ENCODE data around the gene USP11. TPM values are rescaled to one million over a fixed set of nuclear protein-coding genes. Genes with fewer than 3 reads are reported as not detected.

USP11 gene
- total and polyA plus RNA-seq, 10 donors = 19.9 to 91.5 (median 58.7) TPM

DNA sequence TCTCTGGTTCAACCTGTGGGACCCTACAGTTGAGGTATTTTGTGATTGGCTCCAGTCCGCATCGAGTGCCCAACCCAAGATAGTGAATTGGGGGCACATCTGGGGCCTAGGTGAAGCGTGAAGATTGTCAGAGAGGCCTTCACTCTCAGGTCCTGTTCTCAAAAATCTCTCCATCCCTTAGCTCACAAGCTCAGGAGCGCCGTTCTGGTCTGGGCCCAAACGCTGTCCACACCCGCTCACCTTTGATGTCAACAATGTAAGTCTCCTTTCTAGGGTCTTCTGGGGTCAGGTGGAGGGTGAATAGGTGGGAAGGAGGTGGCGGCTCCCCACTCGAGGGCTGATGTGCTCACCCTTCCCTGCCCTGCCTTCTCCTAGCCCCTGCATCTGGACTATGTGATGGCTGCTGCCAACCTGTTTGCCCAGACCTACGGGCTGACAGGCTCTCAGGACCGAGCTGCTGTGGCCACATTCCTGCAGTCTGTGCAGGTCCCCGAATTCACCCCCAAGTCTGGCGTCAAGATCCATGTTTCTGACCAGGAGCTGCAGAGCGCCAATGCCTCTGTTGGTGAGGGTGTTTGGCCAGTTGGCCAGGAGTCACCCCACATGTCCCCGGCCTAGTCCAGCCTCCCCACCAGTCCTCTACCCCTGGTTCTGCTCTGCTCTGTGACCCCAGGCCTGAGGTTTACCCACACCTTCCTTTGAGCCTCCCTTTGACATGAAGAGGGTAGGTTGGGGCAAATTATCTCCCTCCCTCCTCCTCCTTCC, 22.0 kb upstream of the USP11 start:
- intact Hi-C loops (cut with DNase I; ENCODE audit: low total_unique reads) = no loop called here
- Histone ChIP-seq H3K27ac (no peak overlapping the region), H3K4me3 (no peak overlapping the region), H3K27me3 (replicated peaks in 1 of 7) (no peaks in the 10 kb centered on the region), H3K4me1 (no peaks in the 10 kb centered on the region), H3K9me3 (no peaks in the 10 kb centered on the region), H3K36me3 (peaks cover 16 to 100% (median 99%) of the 10 kb centered on the region in 6 donors)
- 91 to 97% (median 94%) methylated on average over 5 to 15 of the region's 15 CpGs for WGBS, 5 donors
- peak; percentile 58 for DNase-seq
- TF ChIP-seq POLR2AphosphoS5 (IDR thresholded peaks at IDR 0.05) (peak in 1 of 3 donors; percentile 14), POLR2A (IDR thresholded peaks at IDR 0.05) (no peak)
- TF ChIP-seq, protein P1, sequence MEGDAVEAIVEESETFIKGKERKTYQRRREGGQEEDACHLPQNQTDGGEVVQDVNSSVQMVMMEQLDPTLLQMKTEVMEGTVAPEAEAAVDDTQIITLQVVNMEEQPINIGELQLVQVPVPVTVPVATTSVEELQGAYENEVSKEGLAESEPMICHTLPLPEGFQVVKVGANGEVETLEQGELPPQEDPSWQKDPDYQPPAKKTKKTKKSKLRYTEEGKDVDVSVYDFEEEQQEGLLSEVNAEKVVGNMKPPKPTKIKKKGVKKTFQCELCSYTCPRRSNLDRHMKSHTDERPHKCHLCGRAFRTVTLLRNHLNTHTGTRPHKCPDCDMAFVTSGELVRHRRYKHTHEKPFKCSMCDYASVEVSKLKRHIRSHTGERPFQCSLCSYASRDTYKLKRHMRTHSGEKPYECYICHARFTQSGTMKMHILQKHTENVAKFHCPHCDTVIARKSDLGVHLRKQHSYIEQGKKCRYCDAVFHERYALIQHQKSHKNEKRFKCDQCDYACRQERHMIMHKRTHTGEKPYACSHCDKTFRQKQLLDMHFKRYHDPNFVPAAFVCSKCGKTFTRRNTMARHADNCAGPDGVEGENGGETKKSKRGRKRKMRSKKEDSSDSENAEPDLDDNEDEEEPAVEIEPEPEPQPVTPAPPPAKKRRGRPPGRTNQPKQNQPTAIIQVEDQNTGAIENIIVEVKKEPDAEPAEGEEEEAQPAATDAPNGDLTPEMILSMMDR (IDR thresholded peaks at IDR 0.05 in 8 of 11, conservative IDR thresholded peaks at IDR 0.05 in 3 of 11) = no peak

DNA sequence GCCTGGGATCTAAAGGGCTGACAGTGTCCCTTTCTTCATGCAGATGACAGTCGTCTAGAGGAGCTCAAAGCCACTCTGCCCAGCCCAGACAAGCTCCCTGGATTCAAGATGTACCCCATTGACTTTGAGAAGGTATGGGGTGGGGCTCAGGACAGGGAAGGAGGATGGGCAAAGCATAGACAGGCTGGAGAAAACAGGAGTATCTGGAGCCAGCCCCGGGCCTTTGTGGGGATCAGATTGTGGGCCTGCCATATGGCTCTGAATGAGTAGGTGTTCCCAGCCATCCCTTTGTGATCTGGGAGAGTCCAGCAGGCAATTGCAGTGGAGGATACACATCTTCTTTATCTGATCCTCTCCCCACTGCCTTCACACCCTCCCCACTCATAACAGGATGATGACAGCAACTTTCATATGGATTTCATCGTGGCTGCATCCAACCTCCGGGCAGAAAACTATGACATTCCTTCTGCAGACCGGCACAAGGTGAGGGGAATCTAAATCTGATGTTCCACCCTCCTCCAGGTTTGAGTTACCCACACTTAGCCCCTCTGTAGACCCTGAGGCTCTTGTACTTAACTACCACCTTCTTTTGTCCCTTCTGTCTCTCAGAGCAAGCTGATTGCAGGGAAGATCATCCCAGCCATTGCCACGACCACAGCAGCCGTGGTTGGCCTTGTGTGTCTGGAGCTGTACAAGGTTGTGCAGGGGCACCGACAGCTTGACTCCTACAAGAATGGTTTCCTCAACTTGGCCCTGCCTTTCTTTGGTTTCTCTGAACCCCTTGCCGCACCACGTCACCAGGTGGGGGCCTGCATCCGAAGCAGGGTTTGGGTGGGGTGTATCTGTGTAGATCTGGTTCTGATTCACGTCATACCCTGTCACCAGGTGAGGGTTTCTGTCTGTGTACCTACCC, 20.2 kb upstream of the USP11 start:
- Histone ChIP-seq H3K4me3 (no peak overlapping the region), H3K27ac (no peak overlapping the region), H3K4me1 (peaks cover 5 to 14% (median 10%) of the 10 kb centered on the region in 6 donors), H3K9me3 (no peaks in the 10 kb centered on the region), H3K36me3 (peaks cover 12 to 92% (median 85%) of the 10 kb centered on the region in 6 donors), H3K27me3 (replicated peaks in 1 of 7) (no peaks in the 10 kb centered on the region)
- intact Hi-C loops (cut with DNase I; ENCODE audit: low total_unique reads) = no loop called here
- 92 to 97% (median 95%) methylated on average over 12 of the region's 12 CpGs for WGBS, 5 donors
- TF ChIP-seq POLR2AphosphoS5 (IDR thresholded peaks at IDR 0.05) = no peak
- TF ChIP-seq, protein P1 (IDR thresholded peaks at IDR 0.05 in 8 of 11, conservative IDR thresholded peaks at IDR 0.05 in 3 of 11) = no peak
- no peak for TF ChIP-seq POLR2A (IDR thresholded peaks at IDR 0.05)
- DNase-seq = peak; percentile 65

DNA sequence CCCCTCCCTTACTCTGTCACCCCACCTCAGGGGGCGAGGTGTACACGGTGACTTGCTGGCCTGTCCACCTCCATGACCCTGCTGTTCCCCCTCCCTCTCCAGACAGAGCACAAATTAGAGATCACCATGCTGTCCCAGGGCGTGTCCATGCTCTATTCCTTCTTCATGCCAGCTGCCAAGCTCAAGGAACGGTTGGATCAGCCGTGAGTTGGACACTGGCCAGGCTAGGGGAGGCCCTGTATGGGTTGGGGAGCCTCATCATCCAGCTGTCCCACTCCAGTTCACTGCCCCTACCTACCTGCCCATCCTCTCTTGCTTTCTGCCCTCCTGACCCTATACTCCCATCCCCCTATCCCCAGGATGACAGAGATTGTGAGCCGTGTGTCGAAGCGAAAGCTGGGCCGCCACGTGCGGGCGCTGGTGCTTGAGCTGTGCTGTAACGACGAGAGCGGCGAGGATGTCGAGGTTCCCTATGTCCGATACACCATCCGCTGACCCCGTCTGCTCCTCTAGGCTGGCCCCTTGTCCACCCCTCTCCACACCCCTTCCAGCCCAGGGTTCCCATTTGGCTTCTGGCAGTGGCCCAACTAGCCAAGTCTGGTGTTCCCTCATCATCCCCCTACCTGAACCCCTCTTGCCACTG, 18.3 kb upstream of the USP11 start:
- no peak overlapping the region for H3K27ac ChIP-seq
- peaks cover 5 to 19% (median 14%) of the 10 kb centered on the region in 6 donors for H3K4me1 ChIP-seq
- H3K9me3 ChIP-seq = no peaks in the 10 kb centered on the region
- TF ChIP-seq POLR2AphosphoS5 (IDR thresholded peaks at IDR 0.05) (peak in 2 of 3 donors; percentile 21 to 52), POLR2A (IDR thresholded peaks at IDR 0.05) (no peak)
- peaks cover 6 to 73% (median 67%) of the 10 kb centered on the region in 6 donors for H3K36me3 ChIP-seq
- H3K4me3 ChIP-seq = no peak overlapping the region
- intact Hi-C loops (cut with DNase I; ENCODE audit: low total_unique reads) = no loop called here
- peak; percentile 76 for DNase-seq
- 90 to 95% (median 93%) methylated on average over 17 to 20 of the region's 20 CpGs for WGBS, 5 donors
- no peaks in the 10 kb centered on the region for H3K27me3 ChIP-seq (replicated peaks in 1 of 7)

GRCh38 chrX:47215291-47215900, 17.4 kb upstream of the USP11 start:
- intact Hi-C loops (cut with DNase I; ENCODE audit: low total_unique reads) = no loop called here
- WGBS, 5 donors = 75 to 93% (median 87%) methylated on average over 4 to 12 of the region's 12 CpGs
- peak overlapping the region in 1 of 8 donors; percentile 17 for H3K27ac ChIP-seq
- H3K4me3 ChIP-seq = no peak overlapping the region
- H3K4me1 ChIP-seq = peaks cover 10 to 27% (median 22%) of the 10 kb centered on the region in 6 donors
- TF ChIP-seq, protein P1 (IDR thresholded peaks at IDR 0.05 in 8 of 11, conservative IDR thresholded peaks at IDR 0.05 in 3 of 11) = no peak
- TF ChIP-seq POLR2AphosphoS5 (IDR thresholded peaks at IDR 0.05) (no peak), POLR2A (IDR thresholded peaks at IDR 0.05) (no peak)
- no peaks in the 10 kb centered on the region for H3K27me3 ChIP-seq (replicated peaks in 1 of 7)
- H3K9me3 ChIP-seq = no peaks in the 10 kb centered on the region
- H3K36me3 ChIP-seq = peaks cover 4 to 64% (median 59%) of the 10 kb centered on the region in 6 donors
- peak; percentile 76 for DNase-seq
